HCT116 (cell line): ENCODE measurements around the gene CCDC57. TPM values are rescaled to one million over a fixed set of nuclear protein-coding genes. Genes with fewer than 3 reads are reported as not detected.

ENCODE experiments used
- ATAC-seq: fragments of 200-7000 bp; cut with Tn5 transposase; 2 replicates; pipeline ENCODE4 v1.9.1; 2020; ENCODE audit warnings: mild to moderate bottlenecking, moderate library complexity
- BruUV-seq: library from RNA; stranded (reverse); fragments of 400-500 nt; replicated peaks from 2 replicates; lab custom pipeline; 2021; lab: Mats Ljungman, UMichigan
- CTCF ChIA-PET: fragments of 300-600 bp; sonication (Branson Sonifier 250); formaldehyde crosslinking; loops from one replicate; lab custom pipeline; 2021; ENCODE audit warnings: antibody characterized with exemption; lab: Charles Lee
- POLR2A ChIA-PET: fragments of 300-600, 350-600 bp; sonication (Branson Sonifier 250); formaldehyde crosslinking; loops from one replicate; lab custom pipeline; 2021; ENCODE audit warnings: antibody characterized with exemption; lab: Charles Lee
- RAD21 ChIA-PET, 2 experiments: fragments of 300-600 bp; sonication (Branson Sonifier 250); formaldehyde crosslinking; loops; one replicate each; lab custom pipeline; 2023; ENCODE audit warnings: low total read pairs in 2 of 2; ENCODE audit not compliant: uncharacterized antibody in 2 of 2, unreplicated experiment in 2 of 2, low non-redundant PET in 1 of 2; lab: Charles Lee
- DNase-seq: peaks from one replicate; pipeline ENCODE4 v3.0.0-alpha.2; 2010; ENCODE audit warnings: low read depth, low spot score
- H2AFZ ChIP-seq: fragments of 200-600 bp; shearing (Covaris generic), sonication (generic); 2 replicates; pipeline ENCODE4 v1.6.1; 2017; ENCODE audit warnings: low read depth, mixed run types, mixed read lengths, antibody characterized with exemption, low read length; ENCODE audit not compliant: poor library complexity, severe bottlenecking
- H3K27ac ChIP-seq: 2 replicates; pipeline ENCODE4 v1.5.1; 2012; ENCODE audit warnings: low read depth, low read length
- H3K27me3 ChIP-seq: fragments of 200-600 bp; sonication (generic); 2 replicates; pipeline ENCODE4 v1.6.1; 2016; ENCODE audit warnings: mixed run types, low read length, mixed read lengths; ENCODE audit not compliant: insufficient read depth
- H3K36me3 ChIP-seq, 2 experiments: fragments of 200-500 bp in 1 of 2; fragments of 200-600 bp in 1 of 2; sonication (Bioruptor generic) in 1 of 2; sonication (generic) in 1 of 2; 2 replicates each; pipeline versions ENCODE4 v1.5.1 to v1.6.1; 2014 to 2016; ENCODE audit warnings: low read length in 2 of 2, inconsistent platforms in 1 of 2, mixed read lengths in 1 of 2, mixed run types in 1 of 2; ENCODE audit not compliant: insufficient read depth in 2 of 2, control insufficient read depth in 1 of 2
- H3K4me1 ChIP-seq, 2 experiments: fragments of 200-600 bp in 1 of 2; sonication (generic) in 1 of 2; 2 replicates each; pipeline versions ENCODE4 v1.5.1 to v1.6.1; 2012 to 2017; ENCODE audit warnings: low read length in 2 of 2, inconsistent platforms in 1 of 2, mild to moderate bottlenecking in 1 of 2, mixed read lengths in 1 of 2, mixed run types in 1 of 2, moderate library complexity in 1 of 2; ENCODE audit not compliant: insufficient read depth in 2 of 2, control insufficient read depth in 1 of 2
- H3K4me2 ChIP-seq: fragments of 200-600 bp; sonication (generic); 2 replicates; pipeline ENCODE4 v1.6.1; 2017; ENCODE audit warnings: mixed run types, low read length, mixed read lengths
- H3K4me3 ChIP-seq, 2 experiments: fragments of 200-600 bp in 1 of 2; sonication (generic) in 1 of 2; replicated peaks in 1 of 2; 2 replicates each; pipeline ENCODE4 v1.5.1; 2011 to 2016; ENCODE audit warnings: low read length in 2 of 2, control low read depth in 1 of 2, low read depth in 1 of 2, mild to moderate bottlenecking in 1 of 2, mixed read lengths in 1 of 2, mixed run types in 1 of 2
- H3K79me2 ChIP-seq: fragments of 200-600 bp; sonication (generic); 2 replicates; pipeline ENCODE4 v1.6.1; 2017; ENCODE audit warnings: mild to moderate bottlenecking, mixed run types, low read length, moderate library complexity, mixed read lengths; ENCODE audit not compliant: insufficient read depth
- H3K9ac ChIP-seq: fragments of 200-600 bp; sonication (generic); 2 replicates; pipeline ENCODE4 v1.6.1; 2016; ENCODE audit warnings: low read length, mixed read lengths
- H3K9me2 ChIP-seq: fragments of 200-600 bp; sonication (generic), shearing (Covaris generic); 2 replicates; pipeline ENCODE4 v1.6.1; 2017; ENCODE audit warnings: mixed run types, mild to moderate bottlenecking, moderate library complexity; ENCODE audit not compliant: insufficient read depth
- H3K9me3 ChIP-seq, 2 experiments: fragments of 200-500 bp in 1 of 2; fragments of 200-600 bp in 1 of 2; sonication (Bioruptor generic) in 1 of 2; sonication (generic) in 1 of 2; 2 replicates each; pipeline ENCODE4 v1.6.1; 2014 to 2017; ENCODE audit warnings: low read length in 2 of 2, mixed read lengths in 2 of 2, inconsistent platforms in 1 of 2, low read depth in 1 of 2, mild to moderate bottlenecking in 1 of 2, mixed run types in 1 of 2, moderate library complexity in 1 of 2; ENCODE audit not compliant: control insufficient read depth in 1 of 2, insufficient read depth in 1 of 2
- H4K20me1 ChIP-seq: fragments of 200-600 bp; sonication (generic), shearing (Covaris generic); 2 replicates; pipeline ENCODE4 v1.6.1; 2017; ENCODE audit warnings: mixed run types, mild to moderate bottlenecking, moderate library complexity; ENCODE audit not compliant: insufficient read depth
- CEBPB ChIP-seq: IDR thresholded peaks from 2 replicates; pipeline ENCODE4 v1.6.1; 2012; ENCODE audit warnings: low read depth
- EGR1 ChIP-seq: IDR thresholded peaks from 2 replicates; pipeline ENCODE4 v1.6.1; 2012; ENCODE audit warnings: low read depth
- ELF1 ChIP-seq: IDR thresholded peaks from 2 replicates; pipeline ENCODE4 v1.6.1; 2012; ENCODE audit warnings: low read depth, borderline replicate concordance
- EZH2 ChIP-seq: fragments of 200-600 bp; sonication (generic); IDR thresholded peaks from 2 replicates; pipeline ENCODE4 v1.6.1; 2017; ENCODE audit warnings: antibody characterized with exemption, mixed run types
- EZH2phosphoT487 ChIP-seq: fragments of 200-600 bp; IDR thresholded peaks from 2 replicates; pipeline ENCODE4 v1.6.1; 2018; ENCODE audit warnings: antibody characterized with exemption, borderline replicate concordance
- FOSL1 ChIP-seq: IDR thresholded peaks from 2 replicates; pipeline ENCODE4 v1.6.1; 2012; ENCODE audit warnings: low read depth
- JUND ChIP-seq: IDR thresholded peaks from 2 replicates; pipeline ENCODE4 v1.6.1; 2012
- POLR2A ChIP-seq: IDR thresholded peaks from 2 replicates; pipeline ENCODE4 v1.7.0; 2011; ENCODE audit warnings: borderline replicate concordance; ENCODE audit not compliant: insufficient read depth, insufficient read length; ENCODE audit errors: extremely low read depth
- RAD21 ChIP-seq: IDR thresholded peaks from 2 replicates; pipeline ENCODE4 v1.6.1; 2012; ENCODE audit warnings: low read depth, mild to moderate bottlenecking
- SIN3A ChIP-seq: IDR thresholded peaks from 2 replicates; pipeline ENCODE4 v1.6.1; 2012; ENCODE audit warnings: low read depth
- SP1 ChIP-seq: IDR thresholded peaks from 2 replicates; pipeline ENCODE4 v1.6.1; 2012; ENCODE audit warnings: low read depth
- SRF ChIP-seq: IDR thresholded peaks from 2 replicates; pipeline ENCODE4 v1.6.1; 2012; ENCODE audit warnings: low read depth
- TCF7L2 ChIP-seq: IDR thresholded peaks from 2 replicates; pipeline ENCODE4 v1.7.0; 2011; ENCODE audit warnings: borderline replicate concordance, inconsistent platforms; ENCODE audit not compliant: insufficient read depth, insufficient read length; ENCODE audit errors: extremely low read depth
- YY1 ChIP-seq: IDR thresholded peaks from 2 replicates; pipeline ENCODE4 v1.6.1; 2011; ENCODE audit warnings: low read length, low read depth, moderate library complexity, mild to moderate bottlenecking; ENCODE audit not compliant: insufficient replicate concordance; ENCODE audit errors: extremely low read depth
- ZFX ChIP-seq: fragments of 450-650 bp; IDR thresholded peaks from 2 replicates; pipeline ENCODE4 v1.6.1; 2017
- ZNF274 ChIP-seq: fragments of 200-500 bp; sonication (Bioruptor generic); IDR thresholded peaks from 2 replicates; pipeline ENCODE4 v1.6.1; 2014; ENCODE audit warnings: mild to moderate bottlenecking, low read depth, low read length, inconsistent platforms
- intact Hi-C: fragments of 100-400 bp; cut with micrococcal nuclease; formaldehyde crosslinking; loops from 2 replicates; pipeline ENCODE4 v1.10.0; 2022
- total RNA-seq: library from RNA; stranded (reverse); gene quantifications from one replicate; pipeline ENCODE4 v1.2.1, GENCODE V29; 2021; ENCODE audit not compliant: unreplicated experiment
- TF ChIP-seq, protein P1 (sequence below): IDR thresholded peaks from 2 replicates; pipeline ENCODE4 v1.6.1; 2012
- TF ChIP-seq, protein P2 (sequence below): IDR thresholded peaks from 2 replicates; pipeline ENCODE4 v1.6.1; 2012
- TF ChIP-seq, protein P3 (sequence below): IDR thresholded peaks from 2 replicates; pipeline ENCODE4 v1.6.1; 2011; ENCODE audit warnings: mild to moderate bottlenecking, low read length, moderate library complexity; ENCODE audit not compliant: insufficient replicate concordance; ENCODE audit errors: extremely low read depth

Gene CCDC57
- total RNA-seq, 1 experiment from 2014 or later, result 143 TPM

DNA sequence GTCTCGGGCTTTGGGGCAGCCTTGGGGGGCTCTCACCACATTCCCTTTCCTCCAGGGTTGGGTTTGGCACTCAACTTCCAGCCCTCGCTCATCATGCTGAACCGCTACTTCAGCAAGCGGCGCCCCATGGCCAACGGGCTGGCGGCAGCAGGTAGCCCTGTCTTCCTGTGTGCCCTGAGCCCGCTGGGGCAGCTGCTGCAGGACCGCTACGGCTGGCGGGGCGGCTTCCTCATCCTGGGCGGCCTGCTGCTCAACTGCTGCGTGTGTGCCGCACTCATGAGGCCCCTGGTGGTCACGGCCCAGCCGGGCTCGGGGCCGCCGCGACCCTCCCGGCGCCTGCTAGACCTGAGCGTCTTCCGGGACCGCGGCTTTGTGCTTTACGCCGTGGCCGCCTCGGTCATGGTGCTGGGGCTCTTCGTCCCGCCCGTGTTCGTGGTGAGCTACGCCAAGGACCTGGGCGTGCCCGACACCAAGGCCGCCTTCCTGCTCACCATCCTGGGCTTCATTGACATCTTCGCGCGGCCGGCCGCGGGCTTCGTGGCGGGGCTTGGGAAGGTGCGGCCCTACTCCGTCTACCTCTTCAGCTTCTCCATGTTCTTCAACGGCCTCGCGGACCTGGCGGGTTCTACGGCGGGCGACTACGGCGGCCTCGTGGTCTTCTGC is 24.6 kb upstream of the CCDC57 start:
- ChIA-PET POLR2A (no interaction called here), RAD21 (no interaction called here), CTCF (interaction anchor here (1.4 kb wide), 1 partner anchor 86 kb away, joined by 3 read pairs; no protein-coding TSS in a partner anchor)
- Histone ChIP-seq H3K9ac (no peak overlapping the region), H4K20me1 (peaks cover 28% of the 10 kb centered on the region; the same call in 1 of the 2 replicates), H3K27me3 (no peaks in the 10 kb centered on the region), H3K4me2 (no peak overlapping the region), H3K79me2 (peaks cover 72% of the 10 kb centered on the region), H3K4me3 (no peak overlapping the region), H2AFZ (no peak overlapping the region), H3K36me3 (peaks cover 26 to 56% of the 10 kb centered on the region in 2 experiments; a peak in 3 of 4 replicates), H3K27ac (peak overlapping the region; percentile 62; the same call in 1 of the 2 replicates), H3K9me3 (no peaks in the 10 kb centered on the region), H3K9me2 (no peaks in the 10 kb centered on the region), H3K4me1 (peaks cover 46 to 95% of the 10 kb centered on the region in 2 experiments)
- no peak for TF ChIP-seq SIN3A
- TF ChIP-seq, protein P1, sequence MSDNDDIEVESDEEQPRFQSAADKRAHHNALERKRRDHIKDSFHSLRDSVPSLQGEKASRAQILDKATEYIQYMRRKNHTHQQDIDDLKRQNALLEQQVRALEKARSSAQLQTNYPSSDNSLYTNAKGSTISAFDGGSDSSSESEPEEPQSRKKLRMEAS, result no peak
- TF ChIP-seq ZNF274, result no peak
- TF ChIP-seq FOSL1, result no peak
- no peak for TF ChIP-seq EZH2
- TF ChIP-seq POLR2A, result no peak
- no peak for TF ChIP-seq JUND
- TF ChIP-seq ELF1, result no peak
- no peak for TF ChIP-seq SRF
- no peak for TF ChIP-seq TCF7L2
- TF ChIP-seq ZFX, result no peak
- TF ChIP-seq SP1, result no peak
- TF ChIP-seq, protein P2, sequence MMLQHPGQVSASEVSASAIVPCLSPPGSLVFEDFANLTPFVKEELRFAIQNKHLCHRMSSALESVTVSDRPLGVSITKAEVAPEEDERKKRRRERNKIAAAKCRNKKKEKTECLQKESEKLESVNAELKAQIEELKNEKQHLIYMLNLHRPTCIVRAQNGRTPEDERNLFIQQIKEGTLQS, result no peak
- TF ChIP-seq CEBPB, result no peak
- no peak for TF ChIP-seq EGR1
- no peak for TF ChIP-seq YY1
- TF ChIP-seq, protein P3, sequence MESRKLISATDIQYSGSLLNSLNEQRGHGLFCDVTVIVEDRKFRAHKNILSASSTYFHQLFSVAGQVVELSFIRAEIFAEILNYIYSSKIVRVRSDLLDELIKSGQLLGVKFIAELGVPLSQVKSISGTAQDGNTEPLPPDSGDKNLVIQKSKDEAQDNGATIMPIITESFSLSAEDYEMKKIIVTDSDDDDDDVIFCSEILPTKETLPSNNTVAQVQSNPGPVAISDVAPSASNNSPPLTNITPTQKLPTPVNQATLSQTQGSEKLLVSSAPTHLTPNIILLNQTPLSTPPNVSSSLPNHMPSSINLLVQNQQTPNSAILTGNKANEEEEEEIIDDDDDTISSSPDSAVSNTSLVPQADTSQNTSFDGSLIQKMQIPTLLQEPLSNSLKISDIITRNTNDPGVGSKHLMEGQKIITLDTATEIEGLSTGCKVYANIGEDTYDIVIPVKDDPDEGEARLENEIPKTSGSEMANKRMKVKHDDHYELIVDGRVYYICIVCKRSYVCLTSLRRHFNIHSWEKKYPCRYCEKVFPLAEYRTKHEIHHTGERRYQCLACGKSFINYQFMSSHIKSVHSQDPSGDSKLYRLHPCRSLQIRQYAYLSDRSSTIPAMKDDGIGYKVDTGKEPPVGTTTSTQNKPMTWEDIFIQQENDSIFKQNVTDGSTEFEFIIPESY, result no peak
- TF ChIP-seq RAD21, result no peak
- TF ChIP-seq EZH2phosphoT487, result no peak
- intact Hi-C loops, result no loop called here
- ATAC-seq, result no peak
- no peak for DNase-seq
- no TSS peak for BruUV-seq
